ENCODE measurements around the gene SMIM45.

Gene SMIM45

DNA sequence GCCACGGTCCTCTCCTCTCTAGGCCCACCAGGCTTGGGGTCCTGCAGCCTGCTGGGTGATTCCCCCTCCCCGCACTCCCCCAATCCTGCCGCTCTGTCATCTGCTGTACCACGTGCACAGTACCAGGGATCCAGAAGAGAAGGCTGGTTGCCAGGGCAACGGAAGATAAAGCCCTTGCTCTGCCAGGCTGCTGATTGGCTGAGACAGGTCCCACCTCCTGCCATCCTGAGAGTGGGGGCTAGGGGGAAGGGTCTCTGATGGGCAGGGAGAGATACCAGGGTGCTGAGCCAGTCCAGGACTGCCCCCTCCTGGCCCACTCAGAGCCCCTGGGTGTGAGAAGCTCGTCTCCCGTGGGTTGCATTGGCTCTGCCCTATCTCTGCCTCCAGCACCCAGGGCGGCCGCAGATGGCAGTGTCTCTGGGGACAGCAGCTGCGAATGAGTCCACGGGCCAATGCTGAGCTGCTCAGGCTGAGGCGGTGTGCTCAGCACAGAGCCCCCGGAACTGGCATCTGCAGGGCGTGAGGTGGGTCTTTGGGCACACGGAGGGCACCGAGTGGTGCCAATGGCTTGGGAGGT, at the start of gene SMIM45:
Gene SMIM45, plus strand, starts transcription at position 253 of the 577 bp plus-strand sequence.
- DNase-seq: no peak

DNA sequence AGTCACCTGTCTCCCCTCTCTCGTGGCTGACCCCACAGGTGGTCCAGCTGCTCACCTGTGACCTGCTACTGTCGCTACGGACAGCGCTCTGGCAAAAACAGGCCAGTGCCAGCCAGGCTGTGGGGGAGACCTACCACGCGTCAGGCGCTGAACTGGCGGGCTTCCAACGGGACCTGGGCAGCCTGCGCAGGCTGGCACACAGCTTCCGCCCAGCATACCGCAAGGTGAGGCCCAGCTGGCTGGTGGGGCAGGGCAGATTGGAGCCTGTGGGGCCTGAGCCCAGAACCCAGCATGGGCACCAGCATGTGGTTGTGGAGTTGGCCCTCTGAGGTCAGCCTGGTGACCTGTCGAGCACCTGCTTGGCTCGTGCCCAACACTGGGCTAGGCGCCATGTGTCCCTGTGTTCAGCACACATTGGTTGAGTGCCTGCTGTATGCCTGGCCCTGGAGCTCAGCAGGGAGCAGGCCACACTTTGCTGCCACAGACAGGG, 49.0 kb upstream of the SMIM45 start:
- peak; percentile 8 for DNase-seq

DNA sequence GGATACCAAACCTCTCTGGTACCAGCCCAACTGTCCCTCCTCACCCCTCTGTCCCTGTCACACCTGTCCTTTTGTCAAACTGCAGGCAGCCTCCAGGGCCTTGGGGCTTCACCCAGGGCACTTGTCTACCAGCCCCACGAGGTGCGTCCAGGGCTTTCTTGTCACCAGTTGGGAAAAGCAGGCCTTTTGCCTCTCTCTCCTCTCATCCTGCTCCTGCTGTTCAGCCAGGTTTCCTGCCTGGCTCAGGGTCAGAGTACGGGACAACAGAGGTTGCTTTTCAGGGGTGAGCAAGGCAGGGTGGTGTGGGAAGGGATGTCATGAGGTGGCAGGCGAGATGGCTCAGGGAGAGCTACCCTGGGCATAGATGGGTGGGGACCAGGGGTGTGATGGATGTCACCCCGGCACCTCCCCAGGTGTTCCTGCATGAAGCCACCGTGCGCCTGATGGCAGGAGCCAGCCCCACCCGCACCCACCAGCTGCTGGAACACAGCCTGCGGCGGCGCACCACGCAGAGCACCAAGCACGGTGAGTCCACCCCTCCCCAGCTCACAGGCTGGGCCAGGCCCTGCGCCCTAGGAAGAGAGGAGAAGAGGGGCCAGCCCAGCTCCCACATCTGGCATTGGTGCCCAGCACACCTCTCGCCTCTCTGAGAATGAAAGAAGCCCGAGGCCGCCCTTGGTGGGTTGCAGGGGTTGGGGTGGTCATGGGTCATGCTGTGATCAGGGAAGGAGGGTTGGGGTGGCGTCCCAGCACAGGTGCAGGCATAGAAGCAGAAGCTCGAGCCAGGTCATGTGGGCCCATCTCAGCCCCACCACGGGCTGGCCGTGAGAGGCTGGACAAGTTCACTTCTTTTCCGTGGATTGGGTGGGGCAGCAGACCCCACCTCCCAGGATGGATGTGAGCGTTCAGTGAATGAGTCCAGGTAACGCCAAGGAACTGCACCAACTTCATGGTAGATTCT, 47.2 kb upstream of the SMIM45 start:
- no peak for DNase-seq

DNA sequence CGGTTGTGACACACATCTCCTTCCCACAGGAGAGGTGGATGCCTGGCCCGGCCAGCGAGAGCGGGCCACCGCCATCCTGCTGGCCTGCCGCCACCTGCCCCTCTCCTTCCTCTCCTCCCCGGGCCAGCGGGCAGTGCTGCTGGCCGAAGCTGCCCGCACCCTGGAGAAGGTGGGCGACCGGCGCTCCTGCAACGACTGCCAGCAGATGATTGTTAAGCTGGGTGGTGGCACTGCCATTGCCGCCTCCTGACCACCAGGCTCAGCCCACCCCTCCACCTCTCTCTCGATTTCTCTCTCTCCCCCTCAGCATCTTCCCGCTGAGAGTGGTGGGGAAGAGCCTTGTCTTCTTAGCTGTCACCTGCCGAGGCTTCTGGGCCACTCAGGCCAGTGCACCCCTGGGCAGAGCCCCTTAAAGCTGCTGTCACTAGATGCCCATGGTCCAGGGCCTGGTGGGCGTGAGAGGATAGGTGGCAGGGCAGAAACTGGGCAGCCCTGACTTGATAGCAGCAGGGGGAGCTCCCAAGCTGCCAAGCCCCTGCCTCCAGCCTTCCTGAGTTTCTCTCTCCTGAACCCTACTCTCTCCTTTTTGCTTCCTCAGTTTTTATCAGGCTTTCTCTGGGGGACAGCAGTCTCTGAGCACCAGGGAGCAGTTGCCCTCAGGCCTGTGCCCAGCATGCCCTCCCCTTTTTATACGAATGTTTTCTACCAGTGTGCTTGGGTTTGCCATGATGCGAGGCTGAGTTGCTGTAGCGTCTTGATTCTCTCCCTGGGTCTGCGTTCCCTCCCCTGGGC, 46.3 kb upstream of the SMIM45 start:
- no peak for DNase-seq

DNA sequence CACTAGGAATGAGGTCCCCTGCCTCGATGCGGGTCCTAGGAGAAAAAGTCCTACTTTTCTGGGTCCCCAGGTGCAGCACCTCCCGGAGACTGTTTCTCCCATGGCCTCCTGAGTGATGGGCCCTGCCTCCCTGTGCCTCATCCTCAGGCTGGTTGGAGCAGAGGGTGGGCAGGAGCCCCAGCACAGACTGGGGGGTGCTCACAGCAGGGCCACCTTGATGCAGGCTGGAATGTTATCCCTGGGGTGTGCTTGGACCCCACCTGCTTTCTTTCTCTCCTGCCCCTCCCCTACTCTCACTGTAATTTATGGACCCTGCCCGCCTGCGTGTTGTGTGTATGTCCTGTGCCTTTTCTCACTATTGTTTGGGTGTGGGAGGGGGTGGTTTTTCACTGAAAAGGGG, 45.1 kb upstream of the SMIM45 start:
- DNase-seq: no peak

DNA sequence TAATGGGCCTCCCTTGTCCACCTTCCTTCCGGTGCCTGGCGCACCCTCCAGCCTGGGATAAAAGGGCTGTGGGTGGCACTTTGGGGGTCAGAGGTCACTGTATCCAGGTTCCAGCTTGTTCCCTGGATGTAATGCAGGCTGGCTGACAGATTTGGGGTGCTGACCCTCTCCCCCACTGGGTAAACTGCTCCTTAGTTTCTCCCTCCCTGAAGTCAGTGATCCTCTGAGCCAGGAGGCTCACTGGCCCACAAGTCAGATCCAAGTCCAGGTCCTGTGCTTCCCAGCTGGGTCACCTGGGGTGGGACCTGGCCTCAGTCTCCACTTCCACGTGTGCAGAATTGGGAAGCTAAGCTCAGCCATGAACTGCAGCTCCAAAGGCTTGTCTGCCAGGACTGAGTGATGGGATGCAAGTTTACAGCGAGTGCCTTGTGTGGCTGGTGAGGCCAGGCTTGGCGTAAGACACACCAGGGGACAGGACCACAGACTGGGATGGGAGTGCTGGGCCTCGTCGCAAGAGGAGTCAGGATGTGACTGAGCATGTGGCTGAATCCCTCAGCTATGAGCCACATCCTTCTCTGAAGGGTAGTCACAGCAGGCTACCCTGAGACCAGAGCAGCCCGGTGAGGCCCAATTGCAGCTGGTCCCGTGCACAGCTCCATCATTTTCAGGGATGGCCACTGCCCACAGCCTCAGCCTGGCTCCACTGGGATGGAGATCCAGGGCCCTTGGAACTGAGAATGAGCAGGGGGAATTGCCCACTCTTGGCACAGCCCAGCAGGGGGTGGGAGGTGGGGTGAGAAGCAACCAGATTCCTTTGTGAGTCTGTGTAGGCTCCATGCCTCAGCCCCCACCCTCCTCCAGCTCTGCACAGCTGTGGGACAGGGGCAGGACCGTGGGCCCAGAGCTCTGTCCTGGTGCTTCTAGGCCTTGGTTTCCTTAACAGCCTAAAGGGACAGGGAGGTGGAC, 44.2 kb upstream of the SMIM45 start:
- DNase-seq: no peak

DNA sequence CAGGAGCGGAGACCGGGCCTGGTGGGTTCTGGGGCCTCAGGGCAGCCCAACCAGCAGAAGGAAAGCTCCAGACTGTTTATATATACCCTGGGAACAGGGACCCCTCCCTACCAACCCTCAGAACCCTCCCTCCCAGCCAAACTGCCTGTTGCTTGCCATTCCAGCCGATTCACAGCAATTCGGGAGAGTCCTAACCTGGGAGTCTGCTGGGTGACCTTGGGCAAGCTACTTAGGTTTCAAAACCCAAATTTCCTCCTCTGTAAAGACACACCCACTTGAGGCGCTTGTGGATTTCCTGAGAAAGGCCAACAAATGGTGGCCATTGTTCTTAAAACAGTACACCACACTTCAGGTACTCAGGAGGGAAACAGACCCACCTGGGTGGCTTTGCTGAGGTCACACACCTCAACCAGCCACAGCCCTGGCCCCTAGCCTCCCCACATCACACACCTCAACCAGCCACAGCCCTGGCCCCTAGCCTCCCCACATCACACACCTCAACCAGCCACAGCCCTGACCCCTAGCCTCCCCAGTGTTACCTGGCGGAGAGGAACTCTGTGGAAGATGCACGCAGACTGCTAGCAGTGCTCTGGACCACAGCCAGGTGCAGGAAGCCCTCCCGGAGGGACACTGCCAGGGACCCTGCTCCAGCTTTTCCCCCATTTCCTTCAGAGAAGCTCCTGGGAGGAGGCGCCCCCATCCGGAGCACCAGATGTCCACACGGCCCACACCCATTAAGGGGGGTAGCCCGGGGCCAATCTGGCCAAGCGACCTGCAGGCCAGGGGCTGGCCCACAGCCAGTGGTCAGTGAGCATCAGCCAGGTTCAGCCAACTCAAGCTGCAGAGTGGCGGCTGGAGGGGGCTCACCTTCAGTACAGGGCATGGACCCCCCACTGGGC, 43.3 kb upstream of the SMIM45 start:
- DNase-seq: no peak

DNA sequence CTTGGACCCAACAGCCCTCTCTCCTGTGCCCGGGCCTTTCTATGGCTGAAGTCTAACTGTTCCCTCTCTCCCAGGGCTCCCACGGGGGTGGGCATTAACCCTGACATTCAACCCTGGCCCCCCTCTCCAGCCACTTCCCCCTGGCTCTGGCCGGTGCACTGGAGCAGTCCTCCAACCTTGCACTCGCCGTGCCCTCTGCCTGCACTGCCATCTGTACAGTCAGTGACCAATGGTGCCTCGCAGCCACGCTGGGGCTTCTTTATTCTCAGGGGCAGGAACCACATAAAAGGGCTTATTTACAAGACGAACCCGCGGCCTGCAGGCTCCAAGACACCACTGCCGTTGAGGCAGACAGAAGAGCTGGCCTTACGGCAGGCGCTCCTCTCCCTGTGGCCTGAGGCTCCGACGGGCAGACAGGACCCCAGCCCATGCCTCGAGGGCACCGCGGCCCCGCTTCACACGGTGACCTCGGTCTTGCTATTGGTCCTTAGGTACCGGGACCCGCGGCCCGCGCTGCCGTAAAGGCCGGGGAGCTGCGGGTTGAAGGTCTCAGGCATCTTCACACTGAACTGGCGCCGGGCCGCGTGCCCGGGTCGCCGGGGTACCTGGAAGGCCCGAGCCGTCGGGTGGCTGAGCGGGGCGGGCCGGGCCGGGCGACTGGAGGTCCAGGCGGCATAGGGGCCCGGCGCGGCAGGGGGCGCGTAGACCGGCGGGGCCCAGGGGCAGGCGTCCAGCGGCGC, 42.5 kb upstream of the SMIM45 start:
- DNase-seq: no peak

DNA sequence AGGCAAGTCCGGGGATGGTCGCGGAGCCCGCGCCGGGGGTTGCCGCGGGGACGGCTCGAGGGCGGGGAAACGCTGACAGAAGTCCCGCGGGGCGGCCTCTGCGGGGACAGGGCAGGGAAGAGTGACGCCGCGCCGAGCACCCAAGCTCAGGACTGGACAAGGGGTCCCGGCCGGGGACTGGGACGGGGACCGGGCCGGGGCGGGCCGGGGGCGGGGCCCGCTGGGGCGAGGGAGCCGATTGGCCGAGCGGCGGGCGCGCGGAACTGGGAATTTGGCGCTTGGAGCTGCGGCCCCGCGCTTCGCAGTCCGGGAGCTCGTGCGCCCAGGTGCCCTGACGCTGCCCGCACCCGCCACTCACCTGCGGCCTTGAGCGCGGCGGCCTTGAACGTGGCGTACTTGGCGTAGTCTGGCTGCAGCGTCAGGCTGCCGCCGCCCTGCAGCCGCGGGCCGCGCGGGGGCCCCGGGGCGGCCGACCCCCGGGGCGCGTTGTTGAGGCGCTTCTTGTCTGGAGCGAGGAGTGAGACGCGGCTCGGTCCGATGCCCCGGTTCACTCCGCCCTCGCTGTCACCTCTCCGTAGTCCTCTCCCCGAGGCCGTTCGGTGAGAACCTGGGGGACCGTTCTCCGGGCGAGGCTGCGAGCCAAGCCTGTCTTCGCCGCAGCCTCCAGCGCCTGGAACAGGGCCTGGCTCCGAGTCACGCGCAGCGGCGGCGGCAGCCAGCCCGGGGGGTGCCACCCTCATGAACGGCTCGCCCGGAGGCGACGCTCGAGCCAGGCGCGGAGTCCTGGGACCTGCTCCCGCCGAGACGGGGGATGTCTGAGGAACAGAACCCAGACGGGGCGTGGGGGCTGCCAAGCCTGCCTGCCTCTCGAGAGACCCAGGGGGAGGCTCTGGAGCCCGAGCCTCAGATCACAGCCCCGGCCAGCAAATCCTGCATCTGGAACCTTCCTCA, 41.6 kb upstream of the SMIM45 start:
- peak; percentile 29 for DNase-seq

DNA sequence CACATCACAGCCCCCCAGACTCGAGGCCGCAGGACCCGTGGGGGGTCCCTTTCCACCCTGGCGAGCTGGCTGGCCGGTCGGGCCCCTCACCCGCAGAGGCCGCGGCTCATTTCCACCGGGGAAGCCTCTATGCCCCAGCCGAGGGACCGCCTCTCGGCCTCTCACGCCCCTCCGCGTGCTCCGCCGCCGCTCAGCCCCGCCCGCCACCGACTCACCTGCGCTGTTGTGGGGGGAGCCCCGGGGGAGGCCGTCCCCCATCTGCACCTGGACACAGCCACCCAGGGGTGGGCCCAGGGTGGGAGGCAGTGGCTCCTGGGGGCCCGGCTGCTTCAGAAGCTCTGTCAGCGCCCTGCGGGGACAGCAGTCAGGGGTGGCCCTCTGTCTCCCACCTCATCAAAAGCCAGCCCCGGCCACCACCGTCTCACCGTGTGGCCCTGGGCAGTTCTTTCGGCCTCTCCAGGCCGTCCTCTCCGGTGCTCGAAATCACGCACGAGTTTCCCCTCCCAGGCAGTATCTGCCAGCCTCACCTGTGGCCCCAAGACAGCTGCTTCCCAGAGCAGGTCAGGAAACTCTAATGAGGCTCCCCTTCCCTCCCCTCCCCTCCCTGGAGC, 40.8 kb upstream of the SMIM45 start:
- no peak for DNase-seq

DNA sequence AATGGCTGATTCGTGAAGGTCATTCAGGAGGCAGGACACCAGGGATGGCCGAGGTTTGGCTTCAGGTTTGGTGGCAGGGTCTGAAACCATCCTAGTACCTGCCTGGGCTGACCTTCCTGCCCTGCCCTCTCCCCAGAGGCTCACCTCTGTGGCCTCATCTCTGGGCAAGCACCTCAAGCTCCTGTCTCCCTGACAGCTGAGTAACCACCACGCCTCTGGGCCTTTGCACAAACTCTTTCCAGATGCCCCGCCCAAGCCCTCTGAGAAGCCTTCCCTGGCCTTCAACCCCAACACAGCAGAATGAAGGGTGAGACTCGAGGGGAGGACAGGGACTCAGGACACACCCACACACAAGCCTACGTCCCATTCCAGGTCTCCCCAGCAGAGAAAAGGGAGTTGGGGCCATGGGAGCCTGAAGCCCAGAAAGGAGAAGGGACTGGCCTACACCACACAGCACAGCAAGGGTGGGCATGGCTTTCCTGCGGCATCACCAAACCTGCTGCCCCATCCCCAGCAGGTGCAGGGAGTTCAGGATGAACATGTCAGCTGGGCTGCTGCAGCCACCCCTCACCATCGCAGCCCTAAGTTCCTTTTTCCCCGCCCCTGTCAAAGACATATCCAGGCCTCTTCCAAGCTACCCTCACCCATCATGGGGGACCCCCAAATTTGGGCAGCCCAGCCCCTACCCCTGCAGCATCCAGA, 39.5 kb upstream of the SMIM45 start:
- DNase-seq: no peak

DNA sequence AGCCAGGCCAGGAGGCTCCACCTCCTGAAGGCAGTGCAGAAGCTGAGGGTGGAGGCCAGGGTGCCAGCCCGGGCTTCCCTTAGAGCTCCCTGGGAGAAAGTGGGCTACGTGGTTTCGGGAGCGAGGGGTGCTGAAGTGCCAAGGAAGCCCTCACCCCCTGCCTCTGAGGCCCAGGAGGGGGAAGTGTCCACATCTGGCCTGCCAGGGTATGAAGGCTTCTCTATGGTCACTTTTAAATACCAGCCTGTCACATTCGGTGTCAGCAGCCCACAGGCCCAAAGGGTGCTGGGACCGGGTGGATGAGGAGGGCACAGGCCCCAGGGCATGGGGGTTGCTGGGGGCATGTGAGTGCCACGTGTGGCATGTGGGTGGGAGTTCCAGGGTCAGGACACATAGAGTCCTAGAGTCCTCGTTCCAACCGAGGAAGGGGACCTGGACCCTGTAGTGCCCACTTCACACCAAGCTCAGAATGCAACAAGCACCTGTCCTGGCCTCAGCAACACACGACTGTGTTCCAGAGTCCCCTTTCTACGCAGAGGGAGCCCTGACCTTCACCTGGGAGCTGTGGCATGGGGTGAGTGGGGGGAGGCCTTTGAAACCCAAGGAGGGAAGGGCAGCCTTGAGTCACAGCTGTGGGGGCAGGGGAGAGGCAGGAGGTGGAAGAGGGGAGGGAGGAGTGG, 38.8 kb upstream of the SMIM45 start:
- DNase-seq: no peak

DNA sequence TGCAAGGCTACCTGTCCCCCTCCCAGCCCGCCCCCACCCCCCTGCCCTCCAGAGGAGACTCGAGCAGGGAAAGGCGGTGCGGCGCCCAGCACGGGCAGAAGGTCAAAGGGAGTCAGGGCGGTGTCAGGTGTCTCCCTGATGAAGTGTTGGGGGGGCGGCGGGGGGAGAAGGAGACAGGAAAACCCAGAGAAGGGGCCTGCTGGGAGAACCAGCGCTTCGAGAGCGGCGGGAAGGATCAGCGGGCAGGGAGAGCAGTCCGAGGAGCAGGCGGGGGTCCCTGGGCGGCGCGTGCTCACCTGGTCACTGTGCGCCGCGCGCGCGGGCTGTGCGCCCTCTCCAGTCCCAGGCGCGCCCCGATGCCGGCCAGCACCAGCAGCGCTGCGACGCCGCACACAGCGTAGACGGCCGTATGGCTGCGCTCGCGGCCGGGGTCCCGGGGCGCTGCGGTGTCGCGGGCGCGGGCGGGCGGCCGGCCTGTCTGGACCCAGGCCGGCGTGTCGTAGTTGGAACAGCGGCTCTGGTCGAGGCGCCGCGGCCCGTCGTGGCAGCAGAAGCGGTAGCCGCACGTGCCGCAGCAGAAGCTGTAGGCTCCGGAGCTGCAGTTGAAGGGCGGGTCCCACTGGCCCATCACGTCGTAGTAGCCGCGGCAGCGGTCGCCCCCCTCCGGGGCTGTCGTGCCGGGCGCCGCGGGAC, 38.0 kb upstream of the SMIM45 start:
- no peak for DNase-seq

DNA sequence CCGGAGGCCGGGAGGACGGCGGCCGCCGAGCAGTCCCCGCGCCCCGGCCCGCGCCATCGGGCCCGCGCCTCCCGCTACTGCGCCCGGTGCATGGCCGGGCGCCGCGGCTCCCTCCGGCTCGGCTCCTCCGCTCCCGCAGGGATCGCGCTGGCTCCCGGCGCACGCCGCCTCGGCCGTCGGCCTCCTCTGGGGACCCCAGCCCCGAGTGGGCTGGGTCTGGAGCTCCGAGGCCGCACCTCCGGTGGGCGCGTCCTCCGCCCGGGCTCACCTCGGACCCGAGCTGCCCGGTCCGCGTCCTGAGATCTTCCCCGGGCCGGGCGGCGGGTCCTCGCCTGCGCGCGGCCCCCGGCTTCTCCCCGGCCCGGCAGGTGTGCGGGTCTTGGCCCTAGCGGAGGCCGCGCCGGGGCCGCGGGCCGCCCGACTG, 37.3 kb upstream of the SMIM45 start:
- DNase-seq: no peak

DNA sequence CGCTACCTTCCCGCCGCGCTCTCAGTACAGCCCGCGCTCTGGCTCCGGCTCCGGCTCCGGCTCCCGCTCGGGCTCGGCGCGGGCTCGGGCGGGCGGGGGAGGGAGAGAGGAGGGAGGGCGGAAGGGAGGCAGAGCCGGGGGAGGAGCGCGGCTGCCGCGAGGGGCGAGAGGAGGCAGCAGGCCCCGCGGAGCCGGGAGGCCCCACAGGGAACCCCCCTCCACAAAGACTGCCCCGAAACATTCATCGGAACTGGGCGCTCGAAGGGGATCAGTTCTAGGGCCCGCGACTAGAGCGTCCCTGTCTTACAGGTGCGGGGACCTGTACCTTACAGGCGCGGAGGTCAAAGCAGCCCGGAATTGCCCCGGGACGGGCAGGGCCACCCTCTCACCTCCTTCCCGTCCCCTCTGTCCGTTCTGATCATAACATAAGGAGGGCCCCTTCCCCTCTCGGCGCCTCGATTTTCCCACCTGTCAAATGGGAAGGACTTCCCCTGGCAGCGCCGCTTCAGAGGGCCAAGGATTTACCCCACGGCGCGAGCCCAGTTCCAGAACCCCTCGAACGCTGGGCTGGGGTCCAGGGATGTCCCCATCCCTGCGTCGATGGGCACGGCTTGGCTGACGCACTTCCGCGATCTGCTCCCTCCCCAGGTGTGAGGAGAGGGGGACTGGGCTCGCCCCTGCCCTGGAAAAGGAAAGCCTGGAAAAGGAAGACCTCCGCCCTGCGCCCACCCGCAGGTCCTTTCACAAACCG, 36.7 kb upstream of the SMIM45 start, which contains the start of gene SHISA8:
Gene SHISA8, minus strand, starts transcription at position 40 of the 751 bp plus-strand sequence. CDS start 407 bp downstream, outside the sequence.
- no peak for DNase-seq

Measured in NCI-H345 (cell line).